ENCODE measurements around the gene INSYN2B. TPM values are rescaled to one million over a fixed set of nuclear protein-coding genes. Genes with fewer than 3 reads are reported as not detected.

Gene INSYN2B
- total RNA-seq, 1 experiment from 2014 or later = 1.5 TPM

DNA sequence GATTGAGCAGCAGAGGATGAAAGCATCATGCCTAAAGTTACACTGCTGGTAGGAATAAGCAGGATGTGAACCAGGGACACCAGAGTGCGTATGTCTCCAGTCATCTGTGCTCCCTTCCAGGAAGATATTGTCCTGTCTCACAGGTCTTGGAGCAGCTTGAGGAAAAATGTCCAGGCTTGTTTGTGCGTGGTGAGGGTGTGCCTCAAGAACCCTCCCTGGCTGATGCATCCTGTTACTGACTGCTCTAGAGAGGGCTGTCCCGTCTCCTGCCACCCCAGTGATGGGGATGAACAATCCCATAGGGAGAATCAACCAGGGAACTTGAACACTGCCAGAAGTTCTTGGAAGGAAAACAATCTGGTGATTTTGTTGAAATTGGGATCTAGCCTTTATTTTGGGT lies 132.0 kb downstream of the INSYN2B start:
- Histone ChIP-seq H3K27me3 (ENCODE audit: low read length) (no peaks in the 10 kb centered on the region), H4K20me1 (ENCODE audit: low read length) (no peaks in the 10 kb centered on the region), H2AFZ (ENCODE audit: low read length) (no peak overlapping the region), H3K4me1 (ENCODE audit: insufficient read depth, low read length) (no peaks in the 10 kb centered on the region), H3K4me3 (ENCODE audit: low read length) (no peak overlapping the region), H3F3A (ENCODE audit: low read length, unreplicated experiment) (no peaks in the 10 kb centered on the region), H3K4me2 (ENCODE audit: low read length) (no peak overlapping the region), H3K27ac (ENCODE audit: low read length) (no peak overlapping the region), H3K9me2 (replicated peaks; ENCODE audit: low read length) (no peaks in the 10 kb centered on the region), H3K9ac (ENCODE audit: low read length) (no peak overlapping the region), H3K79me2 (ENCODE audit: low read length) (no peaks in the 10 kb centered on the region), H3K9me3 (ENCODE audit: low read length) (peaks cover 9% of the 10 kb centered on the region; the same call in 1 of the 2 replicates), H3K36me3 (ENCODE audit: low read depth, low read length) (no peaks in the 10 kb centered on the region; the same call in 1 of the 2 replicates)
- intact Hi-C loops (cut with micrococcal nuclease) = no loop called here
- BruUV-seq (replicated peaks) = no TSS peak
- no peak for TF ChIP-seq EZH2phosphoT487 (IDR thresholded peaks at IDR 0.05; ENCODE audit: borderline replicate concordance, low read length)
- TF ChIP-seq, protein P1, sequence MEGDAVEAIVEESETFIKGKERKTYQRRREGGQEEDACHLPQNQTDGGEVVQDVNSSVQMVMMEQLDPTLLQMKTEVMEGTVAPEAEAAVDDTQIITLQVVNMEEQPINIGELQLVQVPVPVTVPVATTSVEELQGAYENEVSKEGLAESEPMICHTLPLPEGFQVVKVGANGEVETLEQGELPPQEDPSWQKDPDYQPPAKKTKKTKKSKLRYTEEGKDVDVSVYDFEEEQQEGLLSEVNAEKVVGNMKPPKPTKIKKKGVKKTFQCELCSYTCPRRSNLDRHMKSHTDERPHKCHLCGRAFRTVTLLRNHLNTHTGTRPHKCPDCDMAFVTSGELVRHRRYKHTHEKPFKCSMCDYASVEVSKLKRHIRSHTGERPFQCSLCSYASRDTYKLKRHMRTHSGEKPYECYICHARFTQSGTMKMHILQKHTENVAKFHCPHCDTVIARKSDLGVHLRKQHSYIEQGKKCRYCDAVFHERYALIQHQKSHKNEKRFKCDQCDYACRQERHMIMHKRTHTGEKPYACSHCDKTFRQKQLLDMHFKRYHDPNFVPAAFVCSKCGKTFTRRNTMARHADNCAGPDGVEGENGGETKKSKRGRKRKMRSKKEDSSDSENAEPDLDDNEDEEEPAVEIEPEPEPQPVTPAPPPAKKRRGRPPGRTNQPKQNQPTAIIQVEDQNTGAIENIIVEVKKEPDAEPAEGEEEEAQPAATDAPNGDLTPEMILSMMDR (conservative IDR thresholded peaks at IDR 0.05; ENCODE audit: low read depth, low read length) = no peak
- no peak for TF ChIP-seq EZH2 (IDR thresholded peaks at IDR 0.05; ENCODE audit: low read length, unreplicated experiment)
- DNase-seq (no peak), ATAC-seq (no peak)
- ChIA-PET POLR2A (ENCODE audit: unreplicated experiment) (no interaction called here), CTCF (no interaction called here)

DNA sequence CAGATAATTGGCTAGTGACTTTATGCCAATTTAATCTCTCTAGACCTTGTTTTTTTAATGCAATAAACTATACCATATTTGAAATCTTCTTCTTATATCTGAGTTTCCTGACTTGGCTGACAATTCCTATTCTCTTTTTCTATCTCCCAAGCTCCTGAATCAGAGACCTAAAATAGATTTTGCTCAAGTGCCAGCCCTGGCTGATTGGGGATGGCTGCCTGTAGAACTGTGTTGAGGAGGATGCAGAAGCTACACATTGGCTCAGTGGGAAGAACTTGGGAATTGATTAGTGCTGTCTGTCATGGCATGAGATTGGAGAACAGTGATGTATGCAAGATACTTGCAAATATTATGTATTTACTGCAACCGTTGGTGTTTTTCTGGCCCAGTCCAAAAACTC lies 132.8 kb downstream of the INSYN2B start:
- DNase-seq (no peak), ATAC-seq (no peak)
- H3K27ac ChIP-seq (ENCODE audit: low read length) = no peak overlapping the region
- peaks cover 9% of the 10 kb centered on the region; the same call in 1 of the 2 replicates for H3K9me3 ChIP-seq (ENCODE audit: low read length)
- H4K20me1 ChIP-seq (ENCODE audit: low read length) = no peaks in the 10 kb centered on the region
- H3K9ac ChIP-seq (ENCODE audit: low read length) = no peak overlapping the region
- no peaks in the 10 kb centered on the region for H3K9me2 ChIP-seq (replicated peaks; ENCODE audit: low read length)
- no peaks in the 10 kb centered on the region; the same call in 1 of the 2 replicates for H3K36me3 ChIP-seq (ENCODE audit: low read depth, low read length)
- BruUV-seq (replicated peaks) = no TSS peak
- H3K79me2 ChIP-seq (ENCODE audit: low read length) = no peaks in the 10 kb centered on the region
- H3K27me3 ChIP-seq (ENCODE audit: low read length) = no peaks in the 10 kb centered on the region
- TF ChIP-seq EZH2phosphoT487 (IDR thresholded peaks at IDR 0.05; ENCODE audit: borderline replicate concordance, low read length) = no peak
- no peak for TF ChIP-seq EZH2 (IDR thresholded peaks at IDR 0.05; ENCODE audit: low read length, unreplicated experiment)
- TF ChIP-seq, protein P1 (conservative IDR thresholded peaks at IDR 0.05; ENCODE audit: low read depth, low read length) = no peak
- no peak overlapping the region for H3K4me3 ChIP-seq (ENCODE audit: low read length)
- intact Hi-C loops (cut with micrococcal nuclease) = no loop called here
- no peaks in the 10 kb centered on the region for H3K4me1 ChIP-seq (ENCODE audit: insufficient read depth, low read length)
- ChIA-PET POLR2A (ENCODE audit: unreplicated experiment) (no interaction called here), CTCF (no interaction called here)
- no peak overlapping the region for H3K4me2 ChIP-seq (ENCODE audit: low read length)
- no peaks in the 10 kb centered on the region for H3F3A ChIP-seq (ENCODE audit: low read length, unreplicated experiment)
- H2AFZ ChIP-seq (ENCODE audit: low read length) = no peak overlapping the region

DNA sequence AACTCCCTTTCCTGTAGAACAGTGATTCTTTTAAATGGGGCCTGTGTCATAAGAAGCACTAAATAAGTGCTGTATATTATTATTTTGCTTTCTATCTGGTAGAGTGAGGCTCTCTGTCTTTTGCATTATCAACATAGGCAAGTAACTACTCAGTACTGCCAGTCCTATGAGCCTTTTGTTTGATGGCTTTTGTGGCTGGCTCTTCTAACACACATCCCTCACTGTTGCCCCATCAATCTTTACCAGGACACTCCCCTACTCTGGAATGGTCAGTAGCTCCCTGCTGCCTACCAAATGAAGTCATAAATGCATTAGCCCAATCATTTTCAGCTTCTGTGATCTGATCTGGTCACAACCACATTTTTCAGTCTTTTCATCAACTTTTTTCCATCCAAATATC lies 137.6 kb downstream of the INSYN2B start:
- H3F3A ChIP-seq (ENCODE audit: low read length, unreplicated experiment) = no peaks in the 10 kb centered on the region
- H3K4me2 ChIP-seq (ENCODE audit: low read length) = no peak overlapping the region
- BruUV-seq (replicated peaks) = no TSS peak
- no peaks in the 10 kb centered on the region for H3K27me3 ChIP-seq (ENCODE audit: low read length)
- H3K27ac ChIP-seq (ENCODE audit: low read length) = no peak overlapping the region
- no peaks in the 10 kb centered on the region for H3K9me2 ChIP-seq (replicated peaks; ENCODE audit: low read length)
- ATAC-seq (no peak), DNase-seq (no peak)
- H3K9ac ChIP-seq (ENCODE audit: low read length) = no peak overlapping the region
- TF ChIP-seq, protein P1 (conservative IDR thresholded peaks at IDR 0.05; ENCODE audit: low read depth, low read length) = no peak
- TF ChIP-seq EZH2phosphoT487 (IDR thresholded peaks at IDR 0.05; ENCODE audit: borderline replicate concordance, low read length) (no peak), EZH2 (IDR thresholded peaks at IDR 0.05; ENCODE audit: low read length, unreplicated experiment) (no peak)
- no peaks in the 10 kb centered on the region for H3K4me1 ChIP-seq (ENCODE audit: insufficient read depth, low read length)
- intact Hi-C loops (cut with micrococcal nuclease) = no loop called here
- H3K9me3 ChIP-seq (ENCODE audit: low read length) = no peaks in the 10 kb centered on the region
- H3K79me2 ChIP-seq (ENCODE audit: low read length) = no peaks in the 10 kb centered on the region
- no peak overlapping the region for H2AFZ ChIP-seq (ENCODE audit: low read length)
- H3K36me3 ChIP-seq (ENCODE audit: low read depth, low read length) = no peaks in the 10 kb centered on the region
- no peak overlapping the region for H3K4me3 ChIP-seq (ENCODE audit: low read length)
- ChIA-PET POLR2A (ENCODE audit: unreplicated experiment) (no interaction called here), CTCF (no interaction called here)
- H4K20me1 ChIP-seq (ENCODE audit: low read length) = no peaks in the 10 kb centered on the region
